Central memory CD8-positive, alpha-beta T cell (primary cell): ENCODE data around the gene ME3.
A peak's percentile ranks its signal among the peaks of the same experiment; 100 is the strongest.

Source experiments
- ATAC-seq: fragments of 150-1000 bp; cut with Tn5 transposase; replicated peaks from 2 replicates; pipeline ENCODE4 v1.10.0; 2022; ENCODE audit warnings: mild to moderate bottlenecking, moderate FRiP score, moderate number of reproducible peaks; ENCODE audit not compliant: poor library complexity, severe bottlenecking; ENCODE audit errors: extremely low read depth
- DNase-seq, 2 donors: peaks; one replicate each; pipeline ENCODE4 v3.0.0; 2021; ENCODE audit warnings: low spot score in 2 of 2
- H3K27ac Mint-ChIP-seq: one replicate; pipeline ENCODE4 v1.8.0; 2022; ENCODE audit warnings: low read depth, mild to moderate bottlenecking, moderate library complexity, mixed read lengths
- H3K27me3 Mint-ChIP-seq: one replicate; pipeline ENCODE4 v1.8.0; 2022; ENCODE audit warnings: mixed read lengths
- H3K36me3 Mint-ChIP-seq: one replicate; pipeline ENCODE4 v1.8.0; 2022; ENCODE audit warnings: mild to moderate bottlenecking, moderate library complexity, mixed read lengths; ENCODE audit not compliant: insufficient read depth
- H3K4me1 Mint-ChIP-seq: one replicate; pipeline ENCODE4 v1.8.0; 2022; ENCODE audit warnings: mixed read lengths
- H3K4me3 Mint-ChIP-seq: one replicate; pipeline ENCODE4 v1.8.0; 2022; ENCODE audit warnings: mild to moderate bottlenecking, moderate library complexity, mixed read lengths
- H3K9me3 Mint-ChIP-seq: one replicate; pipeline ENCODE4 v1.8.0; 2022; ENCODE audit warnings: mixed read lengths

Gene ME3

DNA sequence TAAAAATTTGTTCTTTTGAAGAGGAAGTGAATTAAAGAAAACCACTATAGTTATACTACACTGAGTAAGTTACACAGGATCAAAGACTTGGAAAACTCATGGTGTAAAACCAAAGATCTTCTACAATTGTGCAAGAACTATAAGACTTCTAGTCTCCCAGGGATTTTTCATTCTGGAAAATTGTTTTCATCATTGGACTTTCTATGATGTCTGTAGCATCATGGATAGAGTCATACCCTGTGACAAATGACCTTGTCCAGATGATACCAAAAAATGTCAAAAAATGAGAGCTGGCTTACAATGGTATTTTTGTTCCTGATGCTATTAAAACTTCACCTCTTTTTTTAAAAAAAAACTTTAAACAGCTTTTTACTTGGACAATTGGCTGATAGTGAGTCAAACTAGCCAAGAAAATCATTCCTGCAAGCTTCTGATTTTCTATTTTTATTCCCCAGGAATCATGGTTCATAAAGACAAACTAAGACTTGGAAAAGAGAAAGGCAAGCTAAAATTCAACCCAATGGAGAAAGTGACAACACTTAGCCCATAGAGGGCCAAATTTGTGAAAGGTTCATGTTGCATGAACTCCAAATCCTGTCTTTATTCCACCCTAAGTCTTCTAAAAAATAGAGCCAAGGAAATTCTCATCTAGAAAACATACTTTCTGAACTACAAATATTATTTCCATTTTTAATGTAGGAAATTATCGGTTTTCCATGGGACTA is 30.7 kb downstream of the ME3 start:
- no peak for ATAC-seq
- Mint-ChIP-seq H3K9me3 (no peaks in the 10 kb centered on the region), H3K4me1 (peaks cover 22% of the 10 kb centered on the region), H3K4me3 (no peak overlapping the region), H3K27me3 (peaks cover 10% of the 10 kb centered on the region), H3K27ac (no peak overlapping the region), H3K36me3 (peaks cover 3% of the 10 kb centered on the region)
- DNase-seq = no peak

DNA sequence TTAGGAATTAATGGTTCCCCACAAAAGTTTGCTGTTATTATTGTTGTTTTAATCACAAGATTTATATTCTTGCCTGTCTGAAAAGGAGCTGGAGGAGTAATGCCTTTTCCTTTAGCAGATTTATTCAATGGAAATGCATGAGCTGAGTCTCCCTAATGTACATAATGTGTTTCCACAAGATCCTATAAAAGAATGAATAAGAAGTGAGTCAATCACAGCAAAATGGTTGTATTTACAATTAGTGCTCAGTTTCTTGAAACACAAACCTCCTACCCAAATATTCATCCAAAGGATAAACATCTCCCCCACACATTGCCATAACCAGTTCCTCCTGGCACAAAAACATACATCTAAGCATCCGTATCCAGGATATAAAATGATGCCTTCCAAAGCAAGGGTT is 33.3 kb downstream of the ME3 start:
- Mint-ChIP-seq H3K27ac (no peak overlapping the region), H3K36me3 (peaks cover 3% of the 10 kb centered on the region), H3K4me1 (peaks cover 23% of the 10 kb centered on the region), H3K9me3 (no peaks in the 10 kb centered on the region), H3K4me3 (no peak overlapping the region), H3K27me3 (no peaks in the 10 kb centered on the region)
- ATAC-seq (no peak), DNase-seq (no peak)

DNA sequence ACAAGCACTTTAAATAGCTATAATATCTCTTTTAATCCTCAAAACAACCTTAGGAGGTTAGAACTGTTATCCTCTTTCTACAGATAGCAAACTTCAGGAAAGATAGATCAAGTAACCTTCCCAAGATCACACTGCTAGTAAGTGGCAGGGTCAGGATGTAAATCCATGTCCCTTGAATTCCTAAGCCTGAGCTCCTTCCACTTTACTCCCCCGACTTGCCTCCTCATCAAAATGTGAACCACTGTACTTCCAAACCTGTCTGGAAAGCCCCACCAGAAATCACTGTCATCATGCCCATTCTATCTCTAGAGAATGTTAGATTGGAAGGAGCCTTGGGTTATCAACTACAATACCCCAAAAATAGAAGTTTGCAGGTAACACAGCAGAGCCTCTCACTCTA is 33.7 kb downstream of the ME3 start:
- Mint-ChIP-seq H3K27me3 (peaks cover 4% of the 10 kb centered on the region), H3K4me3 (no peak overlapping the region), H3K36me3 (peaks cover 3% of the 10 kb centered on the region), H3K9me3 (no peaks in the 10 kb centered on the region), H3K27ac (no peak overlapping the region), H3K4me1 (peaks cover 23% of the 10 kb centered on the region)
- no peak for ATAC-seq
- DNase-seq = no peak

DNA sequence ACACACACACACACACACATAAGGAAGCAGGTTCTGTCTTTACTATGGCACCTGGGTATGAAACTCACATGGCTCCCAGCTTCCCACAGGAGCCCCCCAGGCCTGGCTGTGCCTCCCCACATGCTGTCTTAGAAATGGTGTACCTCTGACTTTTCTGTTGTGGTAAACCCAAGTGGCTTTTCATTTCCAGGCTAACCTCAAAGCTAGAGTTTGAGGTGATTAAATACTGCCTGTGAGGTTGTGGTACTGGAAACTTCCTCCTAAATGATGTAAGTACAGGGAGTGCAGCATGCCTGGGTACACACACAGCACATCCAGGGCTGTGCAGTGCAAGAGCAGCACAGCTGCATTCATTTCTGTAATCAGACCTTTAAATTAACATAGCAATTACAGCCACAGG is 34.4 kb downstream of the ME3 start:
- Mint-ChIP-seq H3K4me1 (peaks cover 23% of the 10 kb centered on the region), H3K27me3 (peaks cover 11% of the 10 kb centered on the region), H3K27ac (no peak overlapping the region), H3K9me3 (no peaks in the 10 kb centered on the region), H3K4me3 (no peak overlapping the region), H3K36me3 (peaks cover 3% of the 10 kb centered on the region)
- ATAC-seq = peak; percentile 80
- DNase-seq = no peak

DNA sequence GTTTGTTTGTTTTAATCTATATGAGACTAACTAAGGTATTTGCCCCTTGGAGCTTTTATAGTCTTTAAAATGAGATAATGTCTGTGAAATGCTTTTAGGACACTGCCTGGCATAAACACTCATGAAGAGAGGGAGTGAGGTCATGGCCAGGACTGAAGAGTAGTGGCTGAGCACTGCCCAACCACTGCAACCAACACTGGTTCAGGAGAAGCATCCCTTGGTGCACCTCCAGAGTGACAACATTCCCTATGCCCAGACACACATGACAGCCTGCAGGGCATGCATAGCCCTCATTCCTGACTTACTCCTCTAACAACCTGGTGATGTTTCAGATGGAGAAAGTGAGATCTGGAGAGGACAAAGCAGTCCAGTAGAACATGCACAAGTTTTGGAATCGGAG is 36.1 kb downstream of the ME3 start:
- DNase-seq (no peak), ATAC-seq (no peak)
- H3K27me3 Mint-ChIP-seq = peaks cover 13% of the 10 kb centered on the region
- no peak overlapping the region for H3K4me3 Mint-ChIP-seq
- no peaks in the 10 kb centered on the region for H3K9me3 Mint-ChIP-seq
- H3K36me3 Mint-ChIP-seq = peaks cover 3% of the 10 kb centered on the region
- H3K4me1 Mint-ChIP-seq = peaks cover 23% of the 10 kb centered on the region
- no peak overlapping the region for H3K27ac Mint-ChIP-seq

DNA sequence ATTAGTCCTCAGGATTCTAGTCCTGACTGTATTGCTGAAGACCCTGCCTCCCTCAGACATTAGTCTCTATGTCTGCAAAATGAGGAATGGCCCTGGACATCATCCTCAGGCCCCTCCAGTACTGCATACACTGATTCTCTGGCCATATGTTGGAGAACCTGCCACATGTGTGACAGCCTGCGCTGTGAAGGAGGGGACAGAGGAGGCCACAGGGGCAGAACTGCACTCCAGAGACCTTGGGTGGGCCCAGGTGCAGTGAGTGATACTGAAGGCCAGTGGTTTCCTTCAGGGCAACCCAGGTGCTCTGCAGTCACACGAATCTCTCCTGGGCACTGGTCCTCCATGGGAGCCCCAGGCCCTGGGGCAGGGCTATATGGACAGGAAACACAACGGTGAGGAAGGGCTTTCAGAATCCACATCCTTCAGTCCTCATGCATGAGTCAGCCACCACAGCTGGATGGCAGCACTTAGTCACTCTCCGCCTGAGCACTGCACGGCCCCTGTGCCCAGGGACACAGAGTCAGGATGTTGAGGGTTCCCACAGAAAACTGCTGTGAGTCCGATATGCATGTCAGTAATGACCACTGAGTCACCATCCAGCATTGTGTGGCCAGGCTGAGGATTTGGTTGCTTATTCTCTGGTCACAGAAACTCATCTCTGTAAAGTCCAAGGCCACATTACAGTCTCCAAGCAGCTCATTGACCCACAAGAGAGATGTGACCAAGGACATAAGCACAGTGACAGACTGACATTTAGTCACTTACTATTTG is 39.7 kb downstream of the ME3 start:
- H3K27me3 Mint-ChIP-seq = peaks cover 13% of the 10 kb centered on the region
- DNase-seq (no peak), ATAC-seq (no peak)
- H3K4me3 Mint-ChIP-seq = no peak overlapping the region
- H3K36me3 Mint-ChIP-seq = no peaks in the 10 kb centered on the region
- H3K9me3 Mint-ChIP-seq = no peaks in the 10 kb centered on the region
- H3K4me1 Mint-ChIP-seq = peaks cover 11% of the 10 kb centered on the region
- H3K27ac Mint-ChIP-seq = no peak overlapping the region

DNA sequence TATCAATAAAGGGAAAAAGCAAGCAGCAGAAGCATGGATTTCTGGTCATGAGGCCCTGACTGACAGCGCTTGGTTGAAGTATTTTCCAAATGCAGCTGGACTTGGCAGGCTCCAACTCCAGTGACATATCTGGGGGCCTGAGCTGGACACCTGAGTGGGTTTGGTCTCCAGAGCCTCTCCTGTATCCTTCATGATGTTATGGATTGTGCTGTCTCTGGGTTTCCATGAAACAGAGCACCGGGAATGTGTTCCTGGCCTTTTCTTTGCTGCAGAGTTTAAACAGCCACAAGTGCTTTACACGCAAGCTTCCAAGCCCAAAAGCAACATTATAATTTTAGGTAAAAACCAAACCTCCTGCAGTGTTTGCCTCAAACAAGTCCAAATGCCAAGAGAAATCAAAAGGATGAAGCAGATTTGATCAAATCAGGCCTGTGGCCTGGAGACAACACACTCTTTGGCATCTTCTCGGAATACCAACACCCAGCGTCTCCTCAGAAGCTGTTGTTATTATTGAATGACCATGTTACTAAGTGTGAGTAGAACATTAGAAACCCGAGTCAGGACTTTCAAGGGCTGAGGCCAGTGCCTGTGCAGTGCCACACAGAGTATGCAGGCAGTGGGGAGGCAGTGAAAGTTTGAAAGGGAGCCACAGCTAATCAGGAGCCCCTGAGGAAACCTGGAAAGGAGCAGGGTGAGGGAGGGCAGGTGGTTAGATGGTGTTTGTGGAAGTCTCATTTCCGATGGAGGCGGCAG is 42.0 kb downstream of the ME3 start:
- Mint-ChIP-seq H3K9me3 (no peaks in the 10 kb centered on the region), H3K27ac (no peak overlapping the region), H3K27me3 (peaks cover 13% of the 10 kb centered on the region), H3K4me1 (no peaks in the 10 kb centered on the region), H3K4me3 (no peak overlapping the region), H3K36me3 (no peaks in the 10 kb centered on the region)
- no peak for DNase-seq
- ATAC-seq = no peak

DNA sequence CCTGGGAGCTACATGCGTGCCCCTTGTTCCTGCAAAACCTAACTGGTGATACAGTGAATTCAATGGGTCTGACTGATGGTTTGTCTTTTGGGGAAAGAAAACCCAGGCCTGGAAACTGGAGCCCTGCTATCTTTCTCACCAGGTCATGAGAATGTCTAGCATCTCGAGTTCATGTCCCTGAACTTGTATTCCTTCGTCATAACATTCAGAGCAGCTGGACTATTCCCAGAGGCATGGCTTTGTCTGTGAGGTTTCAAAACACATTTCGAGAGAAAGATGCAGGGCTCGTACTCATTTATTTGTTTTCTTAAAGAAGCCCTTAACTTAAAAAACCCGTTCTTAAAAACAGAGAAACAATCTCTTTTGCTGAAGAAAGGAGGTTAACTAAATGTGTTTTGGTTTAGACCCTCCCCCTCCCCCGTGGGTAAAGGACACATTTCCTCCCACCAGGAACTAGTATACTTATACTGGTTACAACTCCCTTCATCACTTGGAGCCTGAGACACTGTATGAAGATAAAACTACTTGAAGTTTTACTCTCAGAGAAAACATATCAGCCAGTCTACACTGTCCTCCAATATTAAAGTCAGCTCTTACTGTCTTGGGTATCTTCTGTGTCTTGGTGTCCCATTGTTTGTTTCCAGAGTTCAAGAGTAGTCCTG is 43.2 kb downstream of the ME3 start:
- H3K4me1 Mint-ChIP-seq = no peaks in the 10 kb centered on the region
- H3K4me3 Mint-ChIP-seq = no peak overlapping the region
- no peak overlapping the region for H3K27ac Mint-ChIP-seq
- H3K27me3 Mint-ChIP-seq = peaks cover 13% of the 10 kb centered on the region
- no peaks in the 10 kb centered on the region for H3K36me3 Mint-ChIP-seq
- DNase-seq (no peak), ATAC-seq (no peak)
- H3K9me3 Mint-ChIP-seq = no peaks in the 10 kb centered on the region

DNA sequence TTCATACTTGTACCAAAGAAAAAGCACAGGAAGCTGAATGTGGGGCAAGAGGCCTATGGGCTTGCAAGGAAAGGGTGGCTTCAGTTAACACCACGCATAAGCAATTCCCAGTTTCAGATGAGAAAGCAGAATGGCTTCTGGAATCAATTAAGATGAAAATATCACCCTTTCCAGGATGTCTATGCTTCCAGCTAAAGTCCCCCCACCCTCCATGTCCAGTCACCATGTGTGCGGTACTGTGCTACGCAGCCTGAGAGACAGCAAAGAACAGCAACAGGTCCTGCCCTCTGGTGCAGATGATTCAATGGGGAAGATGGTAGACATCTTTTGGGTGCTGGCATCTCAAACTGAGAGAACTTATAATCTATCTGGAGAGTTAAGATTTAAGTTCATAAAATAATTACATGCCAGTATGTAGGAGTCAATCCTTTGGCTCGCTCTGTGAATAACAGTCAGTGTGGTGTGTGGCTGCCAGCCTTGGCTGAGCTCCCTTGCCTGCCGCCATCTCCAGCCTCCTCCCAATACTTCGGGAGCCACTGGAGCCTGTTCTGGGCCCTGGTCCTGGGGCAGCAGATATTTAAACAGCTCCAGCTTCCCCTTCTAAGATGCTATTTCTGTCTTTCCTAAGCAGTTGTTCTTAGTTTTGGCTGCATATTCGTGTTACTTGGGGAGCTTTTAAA is 44.5 kb downstream of the ME3 start:
- H3K36me3 Mint-ChIP-seq = no peaks in the 10 kb centered on the region
- H3K27me3 Mint-ChIP-seq = peaks cover 1% of the 10 kb centered on the region
- no peaks in the 10 kb centered on the region for H3K4me1 Mint-ChIP-seq
- DNase-seq (no peak), ATAC-seq (no peak)
- H3K4me3 Mint-ChIP-seq = no peak overlapping the region
- no peaks in the 10 kb centered on the region for H3K9me3 Mint-ChIP-seq
- H3K27ac Mint-ChIP-seq = no peak overlapping the region

DNA sequence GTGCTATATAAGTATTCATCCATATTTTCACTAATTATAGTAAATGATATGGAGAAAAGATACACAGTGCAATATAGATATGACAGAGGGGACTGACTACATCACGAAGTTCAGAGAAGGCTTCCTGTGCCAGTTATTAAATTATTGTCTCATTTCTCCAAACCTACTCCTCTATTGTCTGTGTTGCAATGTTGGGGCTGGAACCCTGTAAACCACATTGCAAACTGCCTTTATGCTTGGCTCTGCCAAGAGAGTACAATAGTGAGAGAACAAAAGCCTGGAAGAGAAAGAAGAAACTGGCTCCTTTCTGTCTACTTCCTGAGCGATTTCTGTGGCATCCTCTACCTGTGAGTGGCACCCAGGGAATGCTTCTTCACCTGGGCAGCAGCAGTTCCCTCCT is 46.4 kb downstream of the ME3 start:
- Mint-ChIP-seq H3K36me3 (no peaks in the 10 kb centered on the region), H3K9me3 (no peaks in the 10 kb centered on the region), H3K27ac (no peak overlapping the region), H3K4me3 (no peak overlapping the region), H3K27me3 (no peaks in the 10 kb centered on the region), H3K4me1 (no peaks in the 10 kb centered on the region)
- ATAC-seq (no peak), DNase-seq (no peak)

DNA sequence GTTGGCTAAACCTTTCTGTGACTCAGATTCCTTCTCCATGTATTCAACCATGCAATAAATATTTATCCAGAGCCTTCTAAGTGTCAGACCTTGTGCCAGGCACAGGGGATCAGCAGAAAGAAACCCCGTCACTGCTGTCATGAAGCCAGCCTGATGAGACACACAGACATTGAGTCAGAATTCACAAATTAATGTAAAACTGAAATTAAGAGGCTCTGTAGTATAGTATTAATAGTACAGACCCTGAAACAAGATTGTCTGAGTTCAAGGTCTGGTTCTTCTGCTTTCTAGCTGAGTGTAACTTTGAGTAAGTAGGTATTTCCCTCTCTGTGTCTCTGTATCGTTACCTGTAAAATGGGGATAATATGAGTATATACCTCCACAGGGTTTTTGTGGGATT is 46.9 kb downstream of the ME3 start:
- Mint-ChIP-seq H3K4me3 (no peak overlapping the region), H3K27ac (no peak overlapping the region), H3K27me3 (no peaks in the 10 kb centered on the region), H3K4me1 (no peaks in the 10 kb centered on the region), H3K9me3 (no peaks in the 10 kb centered on the region), H3K36me3 (no peaks in the 10 kb centered on the region)
- DNase-seq = no peak
- ATAC-seq = no peak

DNA sequence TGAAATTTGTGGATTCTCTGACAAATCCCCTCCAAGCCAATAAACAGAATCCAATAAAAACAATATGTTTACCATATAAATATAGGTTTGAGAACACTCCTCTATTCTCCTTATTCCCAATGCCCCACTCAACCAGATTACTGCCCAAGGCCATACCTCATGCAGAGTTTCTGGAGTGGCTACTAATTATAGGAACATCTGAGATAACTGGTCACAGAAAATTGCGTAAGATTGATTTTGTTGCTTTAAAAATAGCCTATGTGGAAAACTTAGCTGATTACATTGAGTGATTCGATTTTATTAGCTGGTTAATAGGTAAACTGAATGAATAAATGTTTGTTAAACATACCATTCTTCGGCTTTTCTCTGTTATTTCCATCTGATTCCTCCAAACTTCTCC is 48.0 kb downstream of the ME3 start:
- H3K9me3 Mint-ChIP-seq = no peaks in the 10 kb centered on the region
- H3K4me1 Mint-ChIP-seq = no peaks in the 10 kb centered on the region
- H3K27ac Mint-ChIP-seq = no peak overlapping the region
- no peaks in the 10 kb centered on the region for H3K36me3 Mint-ChIP-seq
- ATAC-seq (no peak), DNase-seq (no peak)
- no peak overlapping the region for H3K4me3 Mint-ChIP-seq
- no peaks in the 10 kb centered on the region for H3K27me3 Mint-ChIP-seq
